OCI-LY1 (cell line): ENCODE results near the gene GDF10.

Experiments used
- H2AFZ ChIP-seq: fragments of 200-600 bp; sonication (generic), shearing (Covaris generic); 2 replicates; pipeline ENCODE4 v1.6.0; 2014; ENCODE audit warnings: antibody characterized with exemption, mild to moderate bottlenecking, low read length
- H3F3A ChIP-seq: fragments of 200-600 bp; sonication (generic), shearing (Covaris generic); 2 replicates; pipeline ENCODE4 v1.6.0; 2014; ENCODE audit warnings: mild to moderate bottlenecking, antibody characterized with exemption, low read length, moderate library complexity; ENCODE audit not compliant: insufficient read depth
- H3K27ac ChIP-seq: fragments of 200-600 bp; sonication (generic); 2 replicates; pipeline ENCODE4 v1.5.1; 2014; ENCODE audit warnings: low read length, mixed run types, mild to moderate bottlenecking, low read depth; ENCODE audit not compliant: poor library complexity, severe bottlenecking
- H3K27me3 ChIP-seq: fragments of 200-600 bp; sonication (generic); 2 replicates; pipeline ENCODE4 v1.6.0; 2014; ENCODE audit warnings: antibody characterized with exemption, mild to moderate bottlenecking, low read length, moderate library complexity; ENCODE audit not compliant: insufficient read depth
- H3K36me3 ChIP-seq: fragments of 200-600 bp; sonication (generic); 2 replicates; pipeline ENCODE4 v1.6.1; 2014; ENCODE audit warnings: mild to moderate bottlenecking, antibody characterized with exemption, low read length, moderate library complexity, mixed read lengths; ENCODE audit not compliant: insufficient read depth
- H3K4me1 ChIP-seq: fragments of 200-600 bp; sonication (generic); 2 replicates; pipeline ENCODE4 v1.5.1; 2014; ENCODE audit warnings: mild to moderate bottlenecking, low read length, moderate library complexity; ENCODE audit not compliant: insufficient read depth, severe bottlenecking
- H3K4me2 ChIP-seq: fragments of 200-600 bp; sonication (generic), shearing (Covaris generic); 2 replicates; pipeline ENCODE4 v1.6.1; 2014; ENCODE audit warnings: low read length
- H3K4me3 ChIP-seq: fragments of 200-600 bp; sonication (generic); 2 replicates; pipeline ENCODE4 v1.5.1; 2014; ENCODE audit warnings: low read length, low read depth, mild to moderate bottlenecking, mixed read lengths; ENCODE audit not compliant: poor library complexity, severe bottlenecking
- H3K79me2 ChIP-seq: fragments of 200-600 bp; shearing (Covaris generic); 2 replicates; pipeline ENCODE4 v1.6.1; 2016; ENCODE audit warnings: mixed run types, low read length, mixed read lengths; ENCODE audit not compliant: insufficient read depth
- H3K9ac ChIP-seq: fragments of 200-600 bp; sonication (generic), shearing (Covaris generic); 2 replicates; pipeline ENCODE4 v1.6.1; 2014; ENCODE audit warnings: mild to moderate bottlenecking, low read length, mixed read lengths
- H3K9me2 ChIP-seq: fragments of 200-600 bp; sonication (generic), shearing (Covaris generic); 2 replicates; pipeline ENCODE4 v1.6.1; 2014; ENCODE audit warnings: low read depth, mild to moderate bottlenecking, low read length, mixed read lengths
- H3K9me3 ChIP-seq: fragments of 200-600 bp; shearing (Covaris generic); 2 replicates; pipeline ENCODE4 v1.6.1; 2014; ENCODE audit warnings: low read length, mixed read lengths
- H4K20me1 ChIP-seq: fragments of 200-600 bp; sonication (generic), shearing (Covaris generic); 2 replicates; pipeline ENCODE4 v1.6.0; 2016; ENCODE audit warnings: mild to moderate bottlenecking, low read length; ENCODE audit not compliant: insufficient read depth
- CTCF ChIP-seq: fragments of 200-600 bp; sonication (generic), shearing (Covaris generic); IDR thresholded peaks from 2 replicates; pipeline ENCODE4 v1.5.1; 2017; ENCODE audit warnings: mild to moderate bottlenecking, antibody characterized with exemption, low read length, moderate library complexity, mixed read lengths
- EZH2 ChIP-seq: fragments of 200-600 bp; sonication (generic), shearing (Covaris generic); IDR thresholded peaks from 2 replicates; pipeline ENCODE4 v1.8.0; 2017; ENCODE audit warnings: borderline replicate concordance, mixed run types, mild to moderate bottlenecking, antibody characterized with exemption, low read length, moderate library complexity, mixed read lengths

Gene GDF10

GRCh38 chr10:47307381-47307780 is 7.4 kb downstream of the GDF10 start:
- H3K4me3 ChIP-seq = no peak overlapping the region
- H4K20me1 ChIP-seq = no peaks in the 10 kb centered on the region
- H3K79me2 ChIP-seq = no peaks in the 10 kb centered on the region
- H3K4me2 ChIP-seq = no peak overlapping the region
- no peaks in the 10 kb centered on the region for H3F3A ChIP-seq
- no peaks in the 10 kb centered on the region for H3K36me3 ChIP-seq
- TF ChIP-seq EZH2 (no peak), CTCF (no peak)
- H3K4me1 ChIP-seq = peaks cover 4% of the 10 kb centered on the region
- H3K27me3 ChIP-seq = no peaks in the 10 kb centered on the region
- H3K27ac ChIP-seq = no peak overlapping the region
- H3K9me2 ChIP-seq = no peaks in the 10 kb centered on the region
- H3K9me3 ChIP-seq = no peaks in the 10 kb centered on the region
- no peak overlapping the region for H3K9ac ChIP-seq
- H2AFZ ChIP-seq = no peak overlapping the region

GRCh38 chr10:47308775-47309174 is 8.8 kb downstream of the GDF10 start:
- no peaks in the 10 kb centered on the region for H4K20me1 ChIP-seq
- no peak overlapping the region for H3K4me3 ChIP-seq
- H3K27ac ChIP-seq = no peak overlapping the region
- H3K27me3 ChIP-seq = no peaks in the 10 kb centered on the region
- H3K4me1 ChIP-seq = peaks cover 4% of the 10 kb centered on the region
- H3K9ac ChIP-seq = no peak overlapping the region
- H3K9me3 ChIP-seq = no peaks in the 10 kb centered on the region
- no peaks in the 10 kb centered on the region for H3K9me2 ChIP-seq
- no peaks in the 10 kb centered on the region for H3K36me3 ChIP-seq
- no peaks in the 10 kb centered on the region for H3F3A ChIP-seq
- no peak overlapping the region for H2AFZ ChIP-seq
- H3K4me2 ChIP-seq = no peak overlapping the region
- no peak for TF ChIP-seq CTCF
- no peak for TF ChIP-seq EZH2
- H3K79me2 ChIP-seq = no peaks in the 10 kb centered on the region

GRCh38 chr10:47309408-47310089 is 9.6 kb downstream of the GDF10 start:
- peaks cover 4% of the 10 kb centered on the region for H3K4me1 ChIP-seq
- H3K4me3 ChIP-seq = no peak overlapping the region
- no peak overlapping the region for H3K9ac ChIP-seq
- no peaks in the 10 kb centered on the region for H3K36me3 ChIP-seq
- H3K27ac ChIP-seq = no peak overlapping the region
- no peaks in the 10 kb centered on the region for H3K9me3 ChIP-seq
- H3K79me2 ChIP-seq = no peaks in the 10 kb centered on the region
- H3K4me2 ChIP-seq = no peak overlapping the region
- H3F3A ChIP-seq = no peaks in the 10 kb centered on the region
- no peaks in the 10 kb centered on the region for H3K9me2 ChIP-seq
- no peaks in the 10 kb centered on the region for H3K27me3 ChIP-seq
- no peak overlapping the region for H2AFZ ChIP-seq
- H4K20me1 ChIP-seq = no peaks in the 10 kb centered on the region
- TF ChIP-seq CTCF (peak; percentile 49), EZH2 (no peak)
